Measurements from ENCODE around the gene CCDC54.

Gene CCDC54

DNA sequence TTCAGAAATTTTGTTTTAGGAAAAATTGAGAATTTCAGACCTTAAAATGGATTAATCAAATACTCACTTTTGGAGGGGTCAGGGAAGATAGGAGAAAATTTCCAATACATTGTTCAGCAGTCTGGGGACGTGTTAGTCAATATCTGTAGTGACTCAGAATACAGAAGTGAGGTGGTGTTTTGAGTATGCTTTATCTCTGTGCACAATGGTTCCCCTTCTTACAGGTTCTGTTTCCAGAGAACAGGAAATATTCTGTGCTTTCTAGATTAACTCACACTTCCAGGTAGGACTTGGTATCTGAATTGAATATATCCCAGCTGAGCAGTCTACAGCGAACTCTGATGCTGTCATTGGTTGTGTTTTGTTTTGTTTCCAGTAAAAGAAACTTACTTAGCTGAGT is 30.7 kb upstream of the CCDC54 start:
- Histone ChIP-seq H3K27me3 (no peaks in the 10 kb centered on the region), H3K27ac (no peak overlapping the region), H3K36me3 (no peaks in the 10 kb centered on the region), H3K4me3 (no peak overlapping the region), H3K9me3 (no peaks in the 10 kb centered on the region), H3K4me1 (no peaks in the 10 kb centered on the region)
- intact Hi-C loops (cut with DNase I; ENCODE audit: low total_unique reads), result no loop called here
- DNase-seq, result no peak
- TF ChIP-seq, protein P1, sequence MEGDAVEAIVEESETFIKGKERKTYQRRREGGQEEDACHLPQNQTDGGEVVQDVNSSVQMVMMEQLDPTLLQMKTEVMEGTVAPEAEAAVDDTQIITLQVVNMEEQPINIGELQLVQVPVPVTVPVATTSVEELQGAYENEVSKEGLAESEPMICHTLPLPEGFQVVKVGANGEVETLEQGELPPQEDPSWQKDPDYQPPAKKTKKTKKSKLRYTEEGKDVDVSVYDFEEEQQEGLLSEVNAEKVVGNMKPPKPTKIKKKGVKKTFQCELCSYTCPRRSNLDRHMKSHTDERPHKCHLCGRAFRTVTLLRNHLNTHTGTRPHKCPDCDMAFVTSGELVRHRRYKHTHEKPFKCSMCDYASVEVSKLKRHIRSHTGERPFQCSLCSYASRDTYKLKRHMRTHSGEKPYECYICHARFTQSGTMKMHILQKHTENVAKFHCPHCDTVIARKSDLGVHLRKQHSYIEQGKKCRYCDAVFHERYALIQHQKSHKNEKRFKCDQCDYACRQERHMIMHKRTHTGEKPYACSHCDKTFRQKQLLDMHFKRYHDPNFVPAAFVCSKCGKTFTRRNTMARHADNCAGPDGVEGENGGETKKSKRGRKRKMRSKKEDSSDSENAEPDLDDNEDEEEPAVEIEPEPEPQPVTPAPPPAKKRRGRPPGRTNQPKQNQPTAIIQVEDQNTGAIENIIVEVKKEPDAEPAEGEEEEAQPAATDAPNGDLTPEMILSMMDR (IDR thresholded peaks at IDR 0.05), result no peak

DNA sequence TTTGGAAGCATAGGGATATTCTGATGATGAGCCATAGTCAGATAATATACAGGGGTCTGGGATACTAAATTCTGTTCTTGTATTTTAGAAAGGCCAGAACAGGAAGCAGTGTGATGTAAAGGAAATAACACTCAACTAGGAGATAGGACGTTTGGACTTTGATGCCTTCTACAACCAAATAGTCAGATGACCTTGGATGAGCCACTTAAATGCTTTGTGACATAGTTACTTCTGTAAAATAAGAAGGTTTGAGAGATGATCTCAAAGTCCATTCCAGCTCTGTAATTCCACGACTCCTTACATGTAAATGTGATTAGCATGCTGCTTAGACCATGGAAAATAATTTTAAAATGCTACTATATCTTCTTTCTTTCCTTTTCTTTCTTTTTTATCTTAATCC is 29.5 kb upstream of the CCDC54 start:
- Histone ChIP-seq H3K27me3 (no peaks in the 10 kb centered on the region), H3K36me3 (no peaks in the 10 kb centered on the region), H3K9me3 (no peaks in the 10 kb centered on the region), H3K4me1 (no peaks in the 10 kb centered on the region), H3K27ac (no peak overlapping the region), H3K4me3 (no peak overlapping the region)
- no peak for DNase-seq
- TF ChIP-seq, protein P1 (IDR thresholded peaks at IDR 0.05), result no peak
- intact Hi-C loops (cut with DNase I; ENCODE audit: low total_unique reads), result no loop called here

DNA sequence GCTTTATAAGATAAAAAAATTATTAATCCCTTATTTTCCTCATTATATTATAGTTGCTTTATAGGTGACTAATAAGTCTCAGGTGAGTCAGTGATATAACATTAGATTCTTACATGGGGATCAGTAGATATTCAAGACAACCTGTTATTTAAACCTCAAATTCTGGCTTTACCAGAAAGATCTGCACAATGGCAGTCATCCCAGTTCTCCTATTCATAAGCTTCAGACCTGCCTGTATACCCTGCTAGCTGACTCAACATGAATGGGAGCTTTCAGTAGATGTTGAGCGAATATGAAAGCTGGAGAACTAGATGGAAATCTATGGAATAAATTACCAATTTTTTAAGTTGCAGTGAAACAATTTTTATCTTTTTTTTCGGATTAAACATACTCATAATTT is 20.5 kb upstream of the CCDC54 start:
- Histone ChIP-seq H3K27me3 (no peaks in the 10 kb centered on the region), H3K9me3 (no peaks in the 10 kb centered on the region), H3K36me3 (no peaks in the 10 kb centered on the region), H3K4me3 (no peak overlapping the region), H3K27ac (no peak overlapping the region), H3K4me1 (no peaks in the 10 kb centered on the region)
- DNase-seq, result no peak
- TF ChIP-seq, protein P1 (IDR thresholded peaks at IDR 0.05), result no peak
- intact Hi-C loops (cut with DNase I; ENCODE audit: low total_unique reads), result no loop called here

DNA sequence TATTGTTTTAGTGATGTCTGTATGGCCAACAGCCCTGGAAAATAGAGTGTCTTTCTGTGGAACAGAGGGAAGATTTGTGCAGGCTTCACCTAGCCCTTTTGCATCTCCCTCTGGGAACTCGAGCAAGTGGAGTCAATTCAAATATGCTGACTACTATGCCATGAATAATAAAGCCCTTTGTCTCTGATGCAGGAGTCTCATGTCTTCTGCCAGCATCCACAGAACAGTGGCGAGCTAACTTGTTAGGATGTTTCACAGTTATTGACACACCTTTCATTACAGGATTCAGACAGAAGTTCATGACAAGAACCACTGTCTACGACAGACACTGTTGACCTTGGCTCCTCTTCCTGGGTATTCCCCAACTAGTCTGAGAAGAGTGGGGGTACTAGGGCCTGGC is 15.6 kb upstream of the CCDC54 start:
- H3K27me3 ChIP-seq, result no peaks in the 10 kb centered on the region
- no peaks in the 10 kb centered on the region for H3K4me1 ChIP-seq
- TF ChIP-seq, protein P1 (IDR thresholded peaks at IDR 0.05), result no peak
- intact Hi-C loops (cut with DNase I; ENCODE audit: low total_unique reads), result no loop called here
- H3K27ac ChIP-seq, result no peak overlapping the region
- no peaks in the 10 kb centered on the region for H3K9me3 ChIP-seq
- H3K36me3 ChIP-seq, result no peaks in the 10 kb centered on the region
- DNase-seq, result no peak
- H3K4me3 ChIP-seq, result no peak overlapping the region

DNA sequence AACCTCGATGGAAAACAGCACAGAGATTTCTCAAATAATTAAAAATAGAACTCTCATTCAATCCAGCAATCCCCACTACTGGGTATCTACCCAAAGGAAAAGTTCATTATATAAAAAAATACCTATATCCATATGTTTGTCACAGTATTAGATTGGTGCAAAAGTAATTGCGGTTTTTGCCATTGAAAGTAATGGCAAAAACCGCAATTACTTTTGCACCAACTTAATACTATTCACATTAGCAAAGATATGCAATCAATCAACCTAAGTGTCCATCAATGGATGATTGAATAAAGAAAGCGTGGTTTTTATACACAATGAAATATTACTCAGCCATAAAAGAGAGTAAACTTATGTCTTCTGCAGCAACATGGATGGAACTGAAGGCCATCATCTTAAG is 12.2 kb upstream of the CCDC54 start:
- Histone ChIP-seq H3K4me1 (peaks cover 0 to 5% (median 0%) of the 10 kb centered on the region in 4 donors), H3K27ac (no peak overlapping the region), H3K36me3 (no peaks in the 10 kb centered on the region), H3K27me3 (no peaks in the 10 kb centered on the region), H3K4me3 (no peak overlapping the region), H3K9me3 (no peaks in the 10 kb centered on the region)
- intact Hi-C loops (cut with DNase I; ENCODE audit: low total_unique reads), result no loop called here
- TF ChIP-seq, protein P1 (IDR thresholded peaks at IDR 0.05), result no peak
- DNase-seq, result no peak

DNA sequence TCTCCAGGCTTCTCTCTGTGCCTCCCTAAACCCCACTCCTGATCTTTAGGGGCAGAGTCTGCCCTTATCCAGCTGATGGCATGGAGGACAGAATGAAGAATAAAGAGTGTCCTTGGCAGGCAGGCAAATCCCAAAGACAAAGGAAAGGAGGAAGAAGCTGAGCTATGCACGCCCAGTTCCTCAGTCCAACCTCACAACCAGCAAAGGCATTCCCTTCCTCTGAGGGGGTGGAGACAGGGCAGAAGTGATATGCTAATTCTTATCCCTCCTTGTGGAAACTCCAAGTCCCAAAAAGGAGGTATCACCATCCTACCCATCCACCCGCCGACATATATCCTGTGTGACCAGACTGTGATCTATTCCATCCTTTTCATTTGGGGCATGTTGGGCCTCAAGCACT is 10.5 kb upstream of the CCDC54 start:
- H3K27me3 ChIP-seq, result no peaks in the 10 kb centered on the region
- intact Hi-C loops (cut with DNase I; ENCODE audit: low total_unique reads), result no loop called here
- DNase-seq, result no peak
- no peak overlapping the region for H3K27ac ChIP-seq
- TF ChIP-seq, protein P1 (IDR thresholded peaks at IDR 0.05), result no peak
- no peak overlapping the region for H3K4me3 ChIP-seq
- H3K9me3 ChIP-seq, result no peaks in the 10 kb centered on the region
- H3K36me3 ChIP-seq, result no peaks in the 10 kb centered on the region
- H3K4me1 ChIP-seq, result peaks cover 0 to 7% (median 0%) of the 10 kb centered on the region in 4 donors
